ENCODE results near the gene ASTN2.
"Not testable (repeated sequence)": the region's sequence is repeated elsewhere in the genome, so short reads cannot be mapped to it uniquely, and the experiment has no call there.

ASTN2 gene

DNA sequence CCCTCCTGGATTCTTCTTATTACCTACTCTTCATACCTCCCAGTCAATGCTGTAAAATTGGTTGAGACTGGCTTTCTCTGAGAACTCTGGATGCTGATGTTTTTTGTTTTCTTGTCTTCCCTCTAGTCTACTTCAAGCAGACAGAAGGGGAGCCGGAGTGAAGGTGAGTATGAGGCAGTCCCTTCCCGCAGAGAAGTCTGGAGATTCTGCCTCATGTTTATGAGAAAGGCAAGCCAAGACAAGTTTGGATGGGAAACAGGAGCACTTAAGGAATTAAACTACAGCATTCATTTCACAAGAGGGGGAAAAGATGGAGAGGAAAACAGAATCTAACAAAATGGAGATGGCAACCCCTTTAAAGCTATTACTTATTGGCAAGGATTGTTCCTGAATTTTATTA, 481.6 kb downstream of the ASTN2 start:
- Histone ChIP-seq H3K4me1 (ENCODE audit: control insufficient read depth, insufficient read depth, low read length) (no peaks in the 10 kb centered on the region), H3K36me3 (ENCODE audit: control insufficient read depth, insufficient read depth, low read length) (no peaks in the 10 kb centered on the region), H3K27me3 (ENCODE audit: control insufficient read depth, insufficient read depth, low read length) (peaks cover 1% of the 10 kb centered on the region), H3K27ac (ENCODE audit: low read depth, low read length) (no peak overlapping the region), H3K4me3 (ENCODE audit: low read length) (no peak overlapping the region), H3K9ac (ENCODE audit: low read length) (no peak overlapping the region)

DNA sequence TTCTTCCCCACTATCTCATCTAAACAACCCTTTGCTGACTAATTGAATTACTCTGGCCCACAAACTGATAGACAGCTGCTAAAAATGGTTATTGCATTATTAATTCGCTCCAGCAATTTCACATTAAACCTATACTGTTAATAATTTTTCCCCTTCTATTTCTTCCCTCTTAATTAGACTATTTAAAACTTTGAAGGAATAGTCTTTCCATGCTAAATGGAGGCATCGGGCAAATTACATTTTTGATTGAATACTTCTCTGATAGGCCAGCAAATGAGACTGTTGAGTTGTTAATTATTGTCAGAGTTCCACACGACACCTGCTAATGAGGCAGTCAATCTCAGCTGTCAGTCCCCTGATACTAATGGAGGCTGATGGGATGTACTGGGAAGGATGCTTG, 485.2 kb downstream of the ASTN2 start:
- no peak overlapping the region for H3K9ac ChIP-seq (ENCODE audit: low read length)
- no peak overlapping the region for H3K27ac ChIP-seq (ENCODE audit: low read depth, low read length)
- no peaks in the 10 kb centered on the region for H3K4me1 ChIP-seq (ENCODE audit: control insufficient read depth, insufficient read depth, low read length)
- no peak overlapping the region for H3K4me3 ChIP-seq (ENCODE audit: low read length)
- no peaks in the 10 kb centered on the region for H3K36me3 ChIP-seq (ENCODE audit: control insufficient read depth, insufficient read depth, low read length)
- peaks cover 1% of the 10 kb centered on the region for H3K27me3 ChIP-seq (ENCODE audit: control insufficient read depth, insufficient read depth, low read length)

DNA sequence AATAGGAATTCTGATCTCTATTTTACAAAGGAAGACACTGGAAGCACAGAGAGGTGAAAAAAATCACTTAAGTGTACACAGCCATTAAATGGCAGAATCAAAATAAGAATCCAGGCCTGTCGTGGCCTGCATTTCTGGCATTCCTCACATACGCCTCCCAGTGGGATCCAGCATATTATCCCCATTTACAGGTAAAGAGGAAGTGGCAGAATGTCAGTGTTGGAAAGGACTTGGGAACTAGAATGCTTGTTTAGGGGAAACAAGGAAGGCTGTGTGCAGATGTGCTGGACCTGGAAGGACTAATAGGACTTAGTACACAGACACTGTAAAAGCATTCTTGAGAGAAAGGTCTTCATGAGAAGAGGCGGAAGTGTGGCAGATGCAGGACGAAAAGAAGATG, 486.0 kb downstream of the ASTN2 start:
- no peaks in the 10 kb centered on the region for H3K4me1 ChIP-seq (ENCODE audit: control insufficient read depth, insufficient read depth, low read length)

DNA sequence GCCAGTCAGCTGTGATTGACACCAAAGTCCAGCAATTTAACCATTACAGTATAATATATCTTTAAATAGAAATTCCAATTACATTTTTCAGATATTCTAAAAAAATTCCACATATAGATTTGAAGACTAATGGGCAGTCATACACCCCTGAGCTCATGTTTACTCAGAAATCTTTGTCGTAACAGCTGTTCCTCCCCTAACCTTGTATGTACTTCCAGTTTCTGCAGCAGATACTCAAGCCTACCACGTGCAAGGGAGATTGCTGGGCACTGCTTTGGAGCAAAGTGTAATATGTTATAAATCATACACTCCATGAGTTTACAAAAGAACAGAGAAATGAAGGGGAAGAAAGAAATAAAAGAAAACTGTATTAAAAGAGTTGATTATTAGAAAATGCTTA, 486.6 kb downstream of the ASTN2 start:
- Histone ChIP-seq H3K27ac (ENCODE audit: low read depth, low read length) (no peak overlapping the region), H3K36me3 (ENCODE audit: control insufficient read depth, insufficient read depth, low read length) (no peaks in the 10 kb centered on the region), H3K9ac (ENCODE audit: low read length) (no peak overlapping the region), H3K4me3 (ENCODE audit: low read length) (no peak overlapping the region), H3K27me3 (ENCODE audit: control insufficient read depth, insufficient read depth, low read length) (peaks cover 1% of the 10 kb centered on the region), H3K4me1 (ENCODE audit: control insufficient read depth, insufficient read depth, low read length) (no peaks in the 10 kb centered on the region)

More for the DNA sequence above, 486.0 kb downstream of the ASTN2 start:
- H3K27me3 ChIP-seq (ENCODE audit: control insufficient read depth, insufficient read depth, low read length), result peaks cover 1% of the 10 kb centered on the region
- no peak overlapping the region for H3K9ac ChIP-seq (ENCODE audit: low read length)
- H3K4me3 ChIP-seq (ENCODE audit: low read length), result no peak overlapping the region
- no peaks in the 10 kb centered on the region for H3K36me3 ChIP-seq (ENCODE audit: control insufficient read depth, insufficient read depth, low read length)
- H3K27ac ChIP-seq (ENCODE audit: low read depth, low read length), result no peak overlapping the region

GRCh38 chr9:116927726-116928125, 487.1 kb downstream of the ASTN2 start:
- no peaks in the 10 kb centered on the region for H3K4me1 ChIP-seq (ENCODE audit: control insufficient read depth, insufficient read depth, low read length)
- H3K36me3 ChIP-seq (ENCODE audit: control insufficient read depth, insufficient read depth, low read length), result no peaks in the 10 kb centered on the region
- H3K9ac ChIP-seq (ENCODE audit: low read length), result no peak overlapping the region
- H3K4me3 ChIP-seq (ENCODE audit: low read length), result no peak overlapping the region
- peaks cover 1% of the 10 kb centered on the region for H3K27me3 ChIP-seq (ENCODE audit: control insufficient read depth, insufficient read depth, low read length)
- H3K27ac ChIP-seq (ENCODE audit: low read depth, low read length), result no peak overlapping the region

- H3K4me3 ChIP-seq (ENCODE audit: low read length), result no peak overlapping the region
These were observed 489.7 kb downstream of the ASTN2 start for GRCh38 chr9:116925121-116925520.

DNA sequence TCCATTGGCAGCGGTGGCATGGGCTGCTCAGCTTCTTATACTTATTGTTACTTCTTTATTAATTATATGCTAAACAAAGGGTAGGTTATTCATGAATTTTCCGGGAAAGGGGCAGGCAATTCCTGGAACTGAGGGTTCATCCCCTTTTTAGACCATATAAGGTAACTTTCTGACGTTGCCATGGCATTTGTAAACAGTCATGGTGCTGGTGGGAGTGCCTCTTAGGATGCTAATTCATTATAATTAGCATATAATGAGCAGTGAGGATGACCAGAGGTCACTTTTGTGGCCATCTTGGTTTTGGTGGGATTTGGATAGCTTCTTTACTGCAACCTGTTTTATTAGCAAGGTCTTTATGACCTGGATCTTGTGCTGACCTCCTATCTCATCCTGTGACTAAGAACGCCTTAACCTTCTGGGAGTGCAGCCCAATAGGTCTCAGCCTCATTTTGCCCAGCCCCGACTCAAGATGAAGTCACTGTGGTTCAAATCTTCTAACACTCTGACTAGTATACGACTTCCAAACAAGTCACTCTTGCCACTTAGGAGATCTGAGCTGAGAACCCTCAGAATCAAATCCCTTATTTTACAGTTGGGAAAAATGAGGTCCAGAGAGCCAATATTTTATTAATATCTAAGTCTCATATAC, 490.3 kb downstream of the ASTN2 start:
- no peak overlapping the region for H3K9ac ChIP-seq (ENCODE audit: low read length)
- no peak overlapping the region for H3K4me3 ChIP-seq (ENCODE audit: low read length)
- H3K27ac ChIP-seq (ENCODE audit: low read depth, low read length), result no peak overlapping the region
- no peaks in the 10 kb centered on the region for H3K4me1 ChIP-seq (ENCODE audit: control insufficient read depth, insufficient read depth, low read length)
- H3K36me3 ChIP-seq (ENCODE audit: control insufficient read depth, insufficient read depth, low read length), result no peaks in the 10 kb centered on the region
- H3K27me3 ChIP-seq (ENCODE audit: control insufficient read depth, insufficient read depth, low read length), result peaks cover 1% of the 10 kb centered on the region

More at GRCh38 chr9:116925121-116925520, 489.7 kb downstream of the ASTN2 start:
- Histone ChIP-seq H3K36me3 (ENCODE audit: control insufficient read depth, insufficient read depth, low read length) (no peaks in the 10 kb centered on the region), H3K27me3 (ENCODE audit: control insufficient read depth, insufficient read depth, low read length) (peaks cover 1% of the 10 kb centered on the region), H3K9ac (ENCODE audit: low read length) (no peak overlapping the region), H3K4me1 (ENCODE audit: control insufficient read depth, insufficient read depth, low read length) (no peaks in the 10 kb centered on the region), H3K27ac (ENCODE audit: low read depth, low read length) (no peak overlapping the region)

DNA sequence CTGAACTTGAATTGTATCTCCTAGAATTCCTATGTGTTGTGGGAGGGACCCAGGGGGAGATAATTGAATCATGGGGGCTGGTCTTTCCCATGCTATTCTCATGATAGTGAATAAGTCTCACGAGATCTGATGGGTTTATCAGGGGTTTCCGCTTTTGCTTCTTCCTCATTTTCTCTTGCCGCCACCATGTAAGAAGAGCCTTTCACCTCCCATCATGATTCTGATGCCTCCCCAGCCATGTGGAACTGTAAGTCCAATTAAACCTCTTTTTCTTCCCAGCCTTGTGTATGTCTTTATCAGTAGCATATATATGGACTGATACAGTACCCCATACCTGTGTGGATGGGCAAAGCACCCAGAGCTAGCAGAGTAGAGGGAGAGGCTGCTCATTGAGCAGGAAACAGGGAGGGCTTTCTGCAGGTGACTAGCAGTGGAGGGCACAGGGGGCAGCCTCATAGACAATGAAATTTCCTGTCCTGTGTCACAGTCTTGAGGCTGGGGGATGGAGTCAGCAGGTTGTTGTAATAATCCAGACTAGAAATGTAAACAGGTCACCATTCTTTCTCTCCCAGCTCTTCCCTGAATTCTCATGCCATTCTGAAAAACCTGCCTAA, 496.9 kb downstream of the ASTN2 start:
- not testable (repeated sequence) for H3K9ac ChIP-seq (ENCODE audit: low read length); H3K27ac ChIP-seq (ENCODE audit: low read depth, low read length); H3K4me1 ChIP-seq (ENCODE audit: control insufficient read depth, insufficient read depth, low read length); H3K4me3 ChIP-seq (ENCODE audit: low read length); H3K27me3 ChIP-seq (ENCODE audit: control insufficient read depth, insufficient read depth, low read length); H3K36me3 ChIP-seq (ENCODE audit: control insufficient read depth, insufficient read depth, low read length)

DNA sequence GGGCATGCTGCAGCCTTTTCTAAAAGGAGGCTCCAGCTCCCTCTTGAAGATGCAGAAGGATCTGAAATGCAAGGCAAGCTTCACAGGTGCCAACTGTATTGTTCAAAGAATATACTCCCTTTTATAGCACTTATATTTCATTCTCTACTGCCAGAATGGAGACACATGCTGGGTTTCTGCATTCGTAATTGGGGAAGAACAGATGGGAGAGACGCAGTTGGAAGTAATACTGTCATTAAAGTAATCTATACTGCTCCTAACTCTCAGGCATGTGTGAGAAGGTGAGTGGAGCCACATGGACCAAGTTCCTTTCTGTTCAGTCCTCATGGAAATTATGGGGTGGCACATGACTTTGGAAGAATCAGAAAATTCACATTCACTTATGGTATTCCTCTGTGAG, 501.3 kb downstream of the ASTN2 start:
- Histone ChIP-seq H3K27me3 (ENCODE audit: control insufficient read depth, insufficient read depth, low read length) (no peaks in the 10 kb centered on the region), H3K27ac (ENCODE audit: low read depth, low read length) (no peak overlapping the region), H3K36me3 (ENCODE audit: control insufficient read depth, insufficient read depth, low read length) (no peaks in the 10 kb centered on the region), H3K4me1 (ENCODE audit: control insufficient read depth, insufficient read depth, low read length) (no peaks in the 10 kb centered on the region), H3K9ac (ENCODE audit: low read length) (no peak overlapping the region), H3K4me3 (ENCODE audit: low read length) (no peak overlapping the region)

- no peaks in the 10 kb centered on the region for H3K27me3 ChIP-seq (ENCODE audit: control insufficient read depth, insufficient read depth, low read length)
- no peaks in the 10 kb centered on the region for H3K4me1 ChIP-seq (ENCODE audit: control insufficient read depth, insufficient read depth, low read length)
- no peak overlapping the region for H3K27ac ChIP-seq (ENCODE audit: low read depth, low read length)
- H3K9ac ChIP-seq (ENCODE audit: low read length), result no peak overlapping the region
- H3K36me3 ChIP-seq (ENCODE audit: control insufficient read depth, insufficient read depth, low read length), result no peaks in the 10 kb centered on the region
- H3K4me3 ChIP-seq (ENCODE audit: low read length), result no peak overlapping the region
These were observed 504.7 kb downstream of the ASTN2 start for GRCh38 chr9:116910201-116910600.

DNA sequence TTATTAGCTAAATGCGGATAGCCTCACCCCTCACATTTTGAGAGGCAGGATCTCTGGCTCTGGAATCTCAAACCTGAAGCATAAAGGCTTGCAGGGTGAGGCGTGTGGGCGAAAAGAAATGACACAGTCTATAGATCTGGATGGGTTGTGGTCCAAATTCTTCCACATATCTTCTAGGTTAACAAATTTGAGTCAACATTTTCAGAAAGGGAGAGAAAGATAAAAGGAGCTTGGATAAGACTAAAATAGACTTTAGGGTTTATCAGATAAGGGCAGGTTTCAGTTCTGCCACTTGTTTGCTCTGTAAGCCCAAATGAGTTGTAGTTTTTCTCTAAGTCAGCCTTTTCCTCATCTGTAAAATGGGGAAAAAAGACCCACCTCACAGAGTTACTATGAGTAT, 506.9 kb downstream of the ASTN2 start:
- no peaks in the 10 kb centered on the region for H3K36me3 ChIP-seq (ENCODE audit: control insufficient read depth, insufficient read depth, low read length)
- no peak overlapping the region for H3K4me3 ChIP-seq (ENCODE audit: low read length)
- H3K27ac ChIP-seq (ENCODE audit: low read depth, low read length), result no peak overlapping the region
- no peaks in the 10 kb centered on the region for H3K4me1 ChIP-seq (ENCODE audit: control insufficient read depth, insufficient read depth, low read length)
- no peaks in the 10 kb centered on the region for H3K27me3 ChIP-seq (ENCODE audit: control insufficient read depth, insufficient read depth, low read length)
- no peak overlapping the region for H3K9ac ChIP-seq (ENCODE audit: low read length)

- no peak overlapping the region for H3K4me3 ChIP-seq (ENCODE audit: low read length)
- no peaks in the 10 kb centered on the region for H3K4me1 ChIP-seq (ENCODE audit: control insufficient read depth, insufficient read depth, low read length)
- no peak overlapping the region for H3K9ac ChIP-seq (ENCODE audit: low read length)
- no peak overlapping the region for H3K27ac ChIP-seq (ENCODE audit: low read depth, low read length)
- no peaks in the 10 kb centered on the region for H3K36me3 ChIP-seq (ENCODE audit: control insufficient read depth, insufficient read depth, low read length)
- no peaks in the 10 kb centered on the region for H3K27me3 ChIP-seq (ENCODE audit: control insufficient read depth, insufficient read depth, low read length)
These were observed 509.7 kb downstream of the ASTN2 start for GRCh38 chr9:116905171-116905588.

GRCh38 chr9:116904165-116904564, 510.7 kb downstream of the ASTN2 start:
- Histone ChIP-seq H3K36me3 (ENCODE audit: control insufficient read depth, insufficient read depth, low read length) (no peaks in the 10 kb centered on the region), H3K9ac (ENCODE audit: low read length) (no peak overlapping the region), H3K4me1 (ENCODE audit: control insufficient read depth, insufficient read depth, low read length) (no peaks in the 10 kb centered on the region), H3K4me3 (ENCODE audit: low read length) (no peak overlapping the region), H3K27me3 (ENCODE audit: control insufficient read depth, insufficient read depth, low read length) (no peaks in the 10 kb centered on the region), H3K27ac (ENCODE audit: low read depth, low read length) (no peak overlapping the region)
